Measurements from ENCODE around the gene ZNF618. TPM values are rescaled to one million over a fixed set of nuclear protein-coding genes. Genes with fewer than 3 reads are reported as not detected.

ZNF618 gene
- total RNA-seq, 2 donors from 2014 or later, result 11.9 to 17.1 TPM

- no peaks in the 10 kb centered on the region for H3K36me3 ChIP-seq (replicated peaks in 1 of 2; ENCODE audit: insufficient read depth in 1 of 2, low read depth in 2 of 2)
- 86 to 97% methylated on average over 7 to 8 of the region's 8 CpGs for WGBS, 2 donors
- H3K9me3 ChIP-seq, result no peaks in the 10 kb centered on the region
- ATAC-seq, result no peak
- H3K27ac ChIP-seq, result no peak overlapping the region
- H3K4me3 ChIP-seq, result no peak overlapping the region
- intact Hi-C loops (cut with DNase I), result no loop called here
- H3K27me3 ChIP-seq, result no peaks in the 10 kb centered on the region
- TF ChIP-seq POLR2A (IDR thresholded peaks at IDR 0.05) (no peak), CTCF (IDR thresholded peaks at IDR 0.05) (no peak)
- DNase-seq, result no peak
- H3K4me1 ChIP-seq, result peaks cover 20% of the 10 kb centered on the region
Observed at GRCh38 chr9:113976915-113977314, 100.8 kb downstream of the ZNF618 start.

GRCh38 chr9:113978725-113979342, 102.7 kb downstream of the ZNF618 start:
- no peak overlapping the region for H3K27ac ChIP-seq
- H3K4me1 ChIP-seq, result peaks cover 9% of the 10 kb centered on the region
- DNase-seq (no peak), ATAC-seq (no peak)
- H3K36me3 ChIP-seq (replicated peaks in 1 of 2; ENCODE audit: insufficient read depth in 1 of 2, low read depth in 2 of 2), result no peaks in the 10 kb centered on the region
- TF ChIP-seq CTCF (IDR thresholded peaks at IDR 0.05) (no peak), POLR2A (IDR thresholded peaks at IDR 0.05) (no peak)
- H3K4me3 ChIP-seq, result no peak overlapping the region
- intact Hi-C loops (cut with DNase I), result no loop called here
- no peaks in the 10 kb centered on the region for H3K27me3 ChIP-seq
- no peaks in the 10 kb centered on the region for H3K9me3 ChIP-seq
- WGBS, 2 donors, result 92 to 96% methylated on average over 6 of the region's 6 CpGs

GRCh38 chr9:113979343-113980127, 103.4 kb downstream of the ZNF618 start:
- H3K4me1 ChIP-seq, result peaks cover 3% of the 10 kb centered on the region
- WGBS, 2 donors, result 81 to 95% methylated on average over 6 of the region's 6 CpGs
- no peak for TF ChIP-seq POLR2A (IDR thresholded peaks at IDR 0.05)
- no peak for TF ChIP-seq CTCF (IDR thresholded peaks at IDR 0.05)
- DNase-seq (no peak), ATAC-seq (no peak)
- H3K27me3 ChIP-seq, result no peaks in the 10 kb centered on the region
- intact Hi-C loops (cut with DNase I), result no loop called here
- H3K9me3 ChIP-seq, result no peaks in the 10 kb centered on the region
- no peaks in the 10 kb centered on the region for H3K36me3 ChIP-seq (replicated peaks in 1 of 2; ENCODE audit: insufficient read depth in 1 of 2, low read depth in 2 of 2)
- no peak overlapping the region for H3K4me3 ChIP-seq
- H3K27ac ChIP-seq, result no peak overlapping the region

- intact Hi-C loops (cut with DNase I), result no loop called here
- TF ChIP-seq CTCF (IDR thresholded peaks at IDR 0.05) (no peak), POLR2A (IDR thresholded peaks at IDR 0.05) (no peak)
- H3K36me3 ChIP-seq (replicated peaks in 1 of 2; ENCODE audit: insufficient read depth in 1 of 2, low read depth in 2 of 2), result no peaks in the 10 kb centered on the region
- no peak overlapping the region for H3K27ac ChIP-seq
- 90 to 93% methylated on average over 10 of the region's 10 CpGs for WGBS, 2 donors
- no peak overlapping the region for H3K4me3 ChIP-seq
- H3K27me3 ChIP-seq, result no peaks in the 10 kb centered on the region
- no peak for DNase-seq
- H3K9me3 ChIP-seq, result no peaks in the 10 kb centered on the region
- ATAC-seq, result no peak
- no peaks in the 10 kb centered on the region for H3K4me1 ChIP-seq
Observed at GRCh38 chr9:113984639-113985380, 108.7 kb downstream of the ZNF618 start.
